Measurements from ENCODE around the gene VPS50.

VPS50 gene

GRCh38 chr7:93231799-93232672 is at the start of gene VPS50:
Gene VPS50 (plus strand): TSS chr7:93232366. CDS start chr7:93232468, 102 bp downstream.
- peak; percentile 80 for DNase-seq

GRCh38 chr7:93185303-93186027 is 46.7 kb upstream of the VPS50 start:
- DNase-seq = no peak

- DNase-seq = no peak
Observed at GRCh38 chr7:93188870-93189634, 43.1 kb upstream of the VPS50 start.

GRCh38 chr7:93194386-93194785 is 37.8 kb upstream of the VPS50 start:
- no peak for DNase-seq

- DNase-seq = no peak
Observed at GRCh38 chr7:93196336-93196735, 35.8 kb upstream of the VPS50 start.

GRCh38 chr7:93198472-93198871 is 33.7 kb upstream of the VPS50 start:
- DNase-seq = no peak

GRCh38 chr7:93202594-93203250 is 29.4 kb upstream of the VPS50 start:
- no peak for DNase-seq

GRCh38 chr7:93203496-93203895 is 28.7 kb upstream of the VPS50 start:
- DNase-seq = no peak

- no peak for DNase-seq
Observed at GRCh38 chr7:93205046-93205445, 27.1 kb upstream of the VPS50 start.

GRCh38 chr7:93211228-93211818 is 20.8 kb upstream of the VPS50 start:
- DNase-seq = no peak

GRCh38 chr7:93212881-93213280 is 19.3 kb upstream of the VPS50 start:
- DNase-seq = no peak

- DNase-seq = no peak
Observed at GRCh38 chr7:93218997-93219827, 13.0 kb upstream of the VPS50 start.

GRCh38 chr7:93219868-93220267 is 12.3 kb upstream of the VPS50 start:
- no peak for DNase-seq

- DNase-seq = no peak
Observed at GRCh38 chr7:93226310-93226709, 5.9 kb upstream of the VPS50 start, which contains the start of gene HEPACAM2. Gene HEPACAM2 (minus strand): TSS chr7:93226469.

- no peak for DNase-seq
Observed at GRCh38 chr7:93228302-93228701, 3.9 kb upstream of the VPS50 start.

- no peak for DNase-seq
Observed at GRCh38 chr7:93231259-93231658, 907 bp upstream of the VPS50 start.

GRCh38 chr7:93232673-93233018 is 480 bp downstream of the VPS50 start:
- no peak for DNase-seq

GRCh38 chr7:93235541-93235940 is 3.4 kb downstream of the VPS50 start:
- no peak for DNase-seq

- no peak for DNase-seq
Observed at GRCh38 chr7:93238131-93238530, 6.0 kb downstream of the VPS50 start.

- no peak for DNase-seq
Observed at GRCh38 chr7:93238748-93239147, 6.6 kb downstream of the VPS50 start.

GRCh38 chr7:93239824-93240223 is 7.7 kb downstream of the VPS50 start:
- DNase-seq = no peak

- no peak for DNase-seq
Observed at GRCh38 chr7:93242106-93242505, 9.9 kb downstream of the VPS50 start.
